WI38 (cell line): Measurements from ENCODE around the gene GVQW3.
"Not testable (repeated sequence)": the region's sequence is repeated elsewhere in the genome, so short reads cannot be mapped to it uniquely, and the experiment has no call there.

ENCODE experiments used
- H3K4me3 ChIP-seq: 2 replicates; pipeline ENCODE4 v1.5.1; 2011; ENCODE audit warnings: low read depth, mild to moderate bottlenecking, control low read depth, low read length
- TF ChIP-seq, protein P1 (sequence below): IDR thresholded peaks from 2 replicates; pipeline ENCODE4 v1.5.1; 2012; ENCODE audit warnings: low read depth, mild to moderate bottlenecking, control low read depth, low read length

Gene GVQW3

DNA sequence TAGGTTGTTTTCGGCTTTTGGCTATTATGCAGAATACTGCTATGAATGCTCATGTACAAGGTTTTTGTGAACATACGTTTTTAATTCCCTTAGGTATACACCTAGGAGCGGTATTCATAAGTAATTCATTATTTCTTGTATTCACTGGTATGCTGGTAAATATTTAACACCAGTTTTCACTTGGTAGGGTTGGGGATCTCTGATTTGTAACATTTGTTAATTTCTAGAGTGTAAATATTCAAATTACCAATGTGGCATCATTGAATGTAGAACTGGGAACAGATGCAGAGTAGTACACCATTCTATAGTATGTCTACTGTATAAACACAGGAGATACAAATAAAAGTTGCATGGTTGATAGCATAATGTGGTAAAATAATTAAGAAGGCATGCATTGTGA is 16.3 kb downstream of the GVQW3 start:
- TF ChIP-seq, protein P1, sequence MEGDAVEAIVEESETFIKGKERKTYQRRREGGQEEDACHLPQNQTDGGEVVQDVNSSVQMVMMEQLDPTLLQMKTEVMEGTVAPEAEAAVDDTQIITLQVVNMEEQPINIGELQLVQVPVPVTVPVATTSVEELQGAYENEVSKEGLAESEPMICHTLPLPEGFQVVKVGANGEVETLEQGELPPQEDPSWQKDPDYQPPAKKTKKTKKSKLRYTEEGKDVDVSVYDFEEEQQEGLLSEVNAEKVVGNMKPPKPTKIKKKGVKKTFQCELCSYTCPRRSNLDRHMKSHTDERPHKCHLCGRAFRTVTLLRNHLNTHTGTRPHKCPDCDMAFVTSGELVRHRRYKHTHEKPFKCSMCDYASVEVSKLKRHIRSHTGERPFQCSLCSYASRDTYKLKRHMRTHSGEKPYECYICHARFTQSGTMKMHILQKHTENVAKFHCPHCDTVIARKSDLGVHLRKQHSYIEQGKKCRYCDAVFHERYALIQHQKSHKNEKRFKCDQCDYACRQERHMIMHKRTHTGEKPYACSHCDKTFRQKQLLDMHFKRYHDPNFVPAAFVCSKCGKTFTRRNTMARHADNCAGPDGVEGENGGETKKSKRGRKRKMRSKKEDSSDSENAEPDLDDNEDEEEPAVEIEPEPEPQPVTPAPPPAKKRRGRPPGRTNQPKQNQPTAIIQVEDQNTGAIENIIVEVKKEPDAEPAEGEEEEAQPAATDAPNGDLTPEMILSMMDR, result no peak
- H3K4me3 ChIP-seq, result no peak overlapping the region

DNA sequence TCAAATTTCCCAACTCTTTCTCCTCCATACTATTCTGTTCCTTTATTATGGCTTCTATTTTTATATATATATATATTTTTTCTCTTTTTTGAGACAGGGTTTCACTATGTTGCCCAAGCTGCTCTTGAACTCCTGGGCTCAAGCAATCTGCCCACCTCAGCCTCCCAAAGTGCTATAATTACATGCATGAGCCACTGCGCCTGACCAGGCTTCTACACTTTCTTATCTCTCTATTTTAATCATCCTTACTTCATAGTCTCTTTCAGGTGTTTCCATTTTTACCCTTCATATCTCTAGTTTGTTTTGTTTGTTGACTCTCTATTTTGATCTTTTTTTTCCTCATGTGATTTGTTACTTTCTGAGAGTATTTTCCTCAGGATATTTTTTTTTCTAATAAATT is 19.8 kb downstream of the GVQW3 start:
- TF ChIP-seq, protein P1, result no peak
- no peak overlapping the region for H3K4me3 ChIP-seq

DNA sequence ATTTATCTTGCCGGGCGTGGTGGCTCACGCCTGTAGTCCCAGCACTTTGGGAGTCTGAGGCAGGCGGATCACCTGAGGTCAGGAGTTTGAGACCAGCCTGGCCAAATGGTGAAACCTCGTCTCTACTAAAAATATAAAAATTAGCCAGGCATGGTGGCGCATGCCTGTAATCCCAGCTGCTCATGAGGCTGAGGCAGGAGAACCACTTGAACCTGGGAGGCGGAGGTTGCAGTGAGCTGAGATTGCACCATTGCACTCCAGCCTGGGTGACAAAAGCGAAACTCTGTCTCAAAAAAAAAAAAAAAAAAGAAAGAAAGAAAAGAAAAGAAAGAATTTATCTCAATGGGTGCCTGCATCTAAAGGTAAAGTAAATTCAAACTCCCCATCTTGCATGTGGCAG is 20.4 kb downstream of the GVQW3 start:
- not testable (repeated sequence) for H3K4me3 ChIP-seq

DNA sequence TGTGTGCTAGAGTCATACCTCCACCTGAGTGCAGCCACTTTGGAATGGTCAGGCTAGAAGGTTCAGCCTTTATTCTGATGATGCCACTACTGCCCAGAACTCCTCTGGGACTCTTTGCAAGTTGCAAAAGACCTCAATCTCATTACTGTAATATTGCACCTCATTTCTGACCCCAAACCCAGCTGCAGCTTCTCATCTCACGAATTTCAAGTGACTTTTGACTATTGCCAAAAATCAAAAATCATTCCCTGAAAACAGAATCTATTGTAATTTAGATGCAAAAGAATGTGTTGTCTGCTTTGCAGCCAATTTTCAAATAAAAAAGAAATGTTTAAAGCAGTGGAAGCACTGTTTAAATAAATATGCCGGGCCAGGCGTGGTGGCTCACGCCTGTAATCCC is 25.2 kb downstream of the GVQW3 start:
- H3K4me3 ChIP-seq, result no peak overlapping the region
- TF ChIP-seq, protein P1, result no peak

DNA sequence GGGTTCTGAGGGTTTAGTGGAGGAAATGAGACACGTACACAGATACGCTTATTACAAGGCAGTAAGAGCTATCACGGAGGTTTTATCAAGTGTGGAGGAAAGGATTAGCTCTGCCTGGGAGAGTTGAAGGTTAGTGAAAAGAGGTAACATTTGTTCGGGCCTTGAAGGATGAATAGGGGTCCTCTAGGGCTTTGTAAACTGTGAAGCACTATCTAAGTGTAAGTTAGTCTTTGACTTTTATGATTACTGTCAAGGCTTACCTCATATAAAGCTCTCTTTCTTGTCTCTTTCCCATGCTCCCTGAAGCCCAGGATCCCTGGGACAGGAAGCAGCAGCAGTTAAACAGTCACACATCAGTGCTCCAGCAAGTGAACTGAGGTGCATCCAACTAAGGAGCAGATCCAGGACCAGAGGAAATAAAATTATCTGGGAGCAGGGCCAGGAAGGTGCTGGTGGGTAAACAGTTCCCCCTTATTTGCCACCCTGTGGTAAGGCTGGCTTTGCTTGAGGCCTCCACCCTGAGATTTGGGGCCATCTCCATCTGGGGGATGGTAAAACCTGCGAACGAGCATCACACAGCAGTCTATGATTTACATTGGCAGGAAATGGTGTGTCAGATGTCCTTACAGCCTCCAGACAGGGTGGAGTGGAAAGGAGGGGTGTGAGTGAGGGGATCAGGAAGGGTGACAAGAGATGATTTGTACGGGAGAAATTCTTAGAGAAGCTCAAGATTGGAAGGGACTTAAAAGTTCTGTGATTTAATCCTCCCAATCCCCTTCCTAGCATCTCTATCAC is 27.2 kb downstream of the GVQW3 start:
- no peak overlapping the region for H3K4me3 ChIP-seq
- TF ChIP-seq, protein P1, result no peak

DNA sequence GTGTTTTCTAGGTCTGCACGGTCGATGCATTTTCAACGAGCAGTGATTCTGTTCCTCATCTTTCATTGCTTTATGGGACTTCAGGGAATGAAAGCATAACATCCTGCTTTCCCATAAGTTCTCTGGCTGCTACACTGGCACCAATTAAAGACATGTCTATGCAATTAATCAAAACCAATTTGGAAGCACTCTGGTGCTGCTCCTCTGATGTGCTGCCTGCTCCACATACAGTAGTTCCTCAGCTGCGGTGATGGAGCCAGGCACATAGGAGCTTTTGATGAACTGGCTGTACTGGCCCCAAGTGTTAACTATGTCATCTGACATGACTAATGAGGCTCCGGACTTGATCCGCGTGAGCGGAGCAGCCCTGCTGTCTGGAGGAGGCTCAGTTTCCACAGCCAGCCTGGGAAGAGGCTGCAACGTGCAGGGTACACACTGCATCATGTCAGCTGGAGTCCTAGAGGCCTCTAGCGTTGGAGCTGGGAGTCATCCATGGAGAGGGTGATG is 29.8 kb downstream of the GVQW3 start:
- TF ChIP-seq, protein P1, result no peak
- H3K4me3 ChIP-seq, result no peak overlapping the region

DNA sequence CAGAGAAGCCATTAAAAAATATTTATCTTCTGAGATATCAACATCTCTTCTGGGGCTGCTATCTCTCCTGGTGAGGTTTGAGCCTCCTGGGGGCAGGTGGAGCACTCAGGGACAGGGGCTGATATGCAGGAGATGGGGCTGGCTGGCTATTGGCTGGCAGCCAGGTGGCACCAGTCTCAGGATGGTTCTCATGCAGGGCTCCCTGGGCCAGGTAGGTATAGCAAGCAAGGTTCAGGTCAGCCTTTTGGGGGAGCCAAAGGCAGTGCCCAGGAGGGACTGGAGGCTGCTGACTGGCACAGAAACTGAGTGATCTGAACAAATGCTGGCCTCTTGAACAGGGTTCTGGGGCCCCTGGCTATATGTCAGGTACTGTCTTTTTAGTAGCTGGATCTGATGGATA is 34.0 kb downstream of the GVQW3 start:
- TF ChIP-seq, protein P1, result no peak
- no peak overlapping the region for H3K4me3 ChIP-seq

DNA sequence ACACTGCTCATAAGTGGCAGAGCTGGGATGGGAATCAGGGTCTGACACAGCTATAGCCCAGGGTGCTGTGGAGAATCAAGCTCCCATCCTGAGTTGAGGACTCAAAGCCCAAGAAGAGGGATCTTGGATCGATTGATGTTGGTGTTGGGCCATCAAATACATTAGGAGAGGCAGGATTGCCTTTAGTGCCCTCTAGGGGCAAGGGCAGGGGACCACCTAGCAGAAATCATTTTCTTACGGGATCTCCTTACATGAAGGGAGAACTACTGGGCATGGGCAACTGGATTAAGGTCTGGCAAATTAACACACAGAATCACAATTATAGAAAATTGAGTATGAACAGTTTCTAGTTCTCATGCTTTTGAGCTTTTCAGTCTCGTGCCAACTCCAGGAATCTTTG is 38.8 kb downstream of the GVQW3 start:
- TF ChIP-seq, protein P1, result 0 out of 2 replicates have a peak, but pooled peaks have one; percentile 3
- no peak overlapping the region for H3K4me3 ChIP-seq
